Ecto neural progenitor cell (in vitro differentiated cells): Measurements from ENCODE around the gene CLEC3B.

Experiments used
- DNase-seq: peaks from one replicate; pipeline ENCODE4 v3.0.0-alpha.2; 2018; ENCODE audit warnings: low spot score

Gene CLEC3B

GRCh38 chr3:45003859-45004258 lies 22.2 kb upstream of the CLEC3B start:
- DNase-seq: no peak

- no peak for DNase-seq
Measured at GRCh38 chr3:45007091-45007490, 19.0 kb upstream of the CLEC3B start.

- DNase-seq: no peak
Measured at GRCh38 chr3:45008117-45008516, 18.0 kb upstream of the CLEC3B start.

GRCh38 chr3:45009868-45010267 lies 16.2 kb upstream of the CLEC3B start:
- DNase-seq: no peak

GRCh38 chr3:45010811-45011333 lies 15.2 kb upstream of the CLEC3B start:
- DNase-seq: no peak

GRCh38 chr3:45011756-45012508 lies 14.2 kb upstream of the CLEC3B start:
- no peak for DNase-seq

GRCh38 chr3:45012577-45012976 lies 13.5 kb upstream of the CLEC3B start:
- no peak for DNase-seq

GRCh38 chr3:45016916-45017315 lies 9.2 kb upstream of the CLEC3B start:
- no peak for DNase-seq

- DNase-seq: no peak
Measured at GRCh38 chr3:45017821-45018220, 8.3 kb upstream of the CLEC3B start.

GRCh38 chr3:45020534-45020933 lies 5.6 kb upstream of the CLEC3B start:
- no peak for DNase-seq

- no peak for DNase-seq
Measured at GRCh38 chr3:45021524-45022297, 4.4 kb upstream of the CLEC3B start.

GRCh38 chr3:45023675-45024074 lies 2.4 kb upstream of the CLEC3B start:
- no peak for DNase-seq

- no peak for DNase-seq
Measured at GRCh38 chr3:45024542-45025255, 1.4 kb upstream of the CLEC3B start.

GRCh38 chr3:45026957-45027356 lies 854 bp downstream of the CLEC3B start:
- no peak for DNase-seq

GRCh38 chr3:45027441-45027840 lies 1.3 kb downstream of the CLEC3B start:
- DNase-seq: no peak

GRCh38 chr3:45029216-45029615 lies 3.1 kb downstream of the CLEC3B start:
- no peak for DNase-seq

GRCh38 chr3:45029661-45030060 lies 3.6 kb downstream of the CLEC3B start:
- DNase-seq: no peak

- DNase-seq: no peak
Measured at GRCh38 chr3:45031531-45031930, 5.4 kb downstream of the CLEC3B start.

- DNase-seq: no peak
Measured at GRCh38 chr3:45032113-45032512, 6.0 kb downstream of the CLEC3B start.

- no peak for DNase-seq
Measured at GRCh38 chr3:45033791-45034190, 7.7 kb downstream of the CLEC3B start.

GRCh38 chr3:45034612-45035252 lies 8.6 kb downstream of the CLEC3B start:
- no peak for DNase-seq
